ENCODE results near the gene ELFN2.

GRCh38 chr22:37352481-37352880 is 74.8 kb downstream of the ELFN2 start:
- no peak for TF ChIP-seq POLR2A (IDR thresholded peaks at IDR 0.05)
- TF ChIP-seq, protein P1, sequence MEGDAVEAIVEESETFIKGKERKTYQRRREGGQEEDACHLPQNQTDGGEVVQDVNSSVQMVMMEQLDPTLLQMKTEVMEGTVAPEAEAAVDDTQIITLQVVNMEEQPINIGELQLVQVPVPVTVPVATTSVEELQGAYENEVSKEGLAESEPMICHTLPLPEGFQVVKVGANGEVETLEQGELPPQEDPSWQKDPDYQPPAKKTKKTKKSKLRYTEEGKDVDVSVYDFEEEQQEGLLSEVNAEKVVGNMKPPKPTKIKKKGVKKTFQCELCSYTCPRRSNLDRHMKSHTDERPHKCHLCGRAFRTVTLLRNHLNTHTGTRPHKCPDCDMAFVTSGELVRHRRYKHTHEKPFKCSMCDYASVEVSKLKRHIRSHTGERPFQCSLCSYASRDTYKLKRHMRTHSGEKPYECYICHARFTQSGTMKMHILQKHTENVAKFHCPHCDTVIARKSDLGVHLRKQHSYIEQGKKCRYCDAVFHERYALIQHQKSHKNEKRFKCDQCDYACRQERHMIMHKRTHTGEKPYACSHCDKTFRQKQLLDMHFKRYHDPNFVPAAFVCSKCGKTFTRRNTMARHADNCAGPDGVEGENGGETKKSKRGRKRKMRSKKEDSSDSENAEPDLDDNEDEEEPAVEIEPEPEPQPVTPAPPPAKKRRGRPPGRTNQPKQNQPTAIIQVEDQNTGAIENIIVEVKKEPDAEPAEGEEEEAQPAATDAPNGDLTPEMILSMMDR (IDR thresholded peaks at IDR 0.05), result no peak

Measured in right lobe of liver (tissue), 4 donors.